C4-2B (cell line): ENCODE measurements around the gene SNX13.

Source experiments
- ZFX ChIP-seq: fragments of 450-650 bp; IDR thresholded peaks from 2 replicates; pipeline ENCODE4 v1.6.1; 2017
- TF ChIP-seq, protein P1 (sequence below): fragments of 450-650 bp; conservative IDR thresholded peaks from 2 replicates; pipeline ENCODE4 v1.5.1; 2017; ENCODE audit warnings: mild to moderate bottlenecking

- TF ChIP-seq, protein P1, sequence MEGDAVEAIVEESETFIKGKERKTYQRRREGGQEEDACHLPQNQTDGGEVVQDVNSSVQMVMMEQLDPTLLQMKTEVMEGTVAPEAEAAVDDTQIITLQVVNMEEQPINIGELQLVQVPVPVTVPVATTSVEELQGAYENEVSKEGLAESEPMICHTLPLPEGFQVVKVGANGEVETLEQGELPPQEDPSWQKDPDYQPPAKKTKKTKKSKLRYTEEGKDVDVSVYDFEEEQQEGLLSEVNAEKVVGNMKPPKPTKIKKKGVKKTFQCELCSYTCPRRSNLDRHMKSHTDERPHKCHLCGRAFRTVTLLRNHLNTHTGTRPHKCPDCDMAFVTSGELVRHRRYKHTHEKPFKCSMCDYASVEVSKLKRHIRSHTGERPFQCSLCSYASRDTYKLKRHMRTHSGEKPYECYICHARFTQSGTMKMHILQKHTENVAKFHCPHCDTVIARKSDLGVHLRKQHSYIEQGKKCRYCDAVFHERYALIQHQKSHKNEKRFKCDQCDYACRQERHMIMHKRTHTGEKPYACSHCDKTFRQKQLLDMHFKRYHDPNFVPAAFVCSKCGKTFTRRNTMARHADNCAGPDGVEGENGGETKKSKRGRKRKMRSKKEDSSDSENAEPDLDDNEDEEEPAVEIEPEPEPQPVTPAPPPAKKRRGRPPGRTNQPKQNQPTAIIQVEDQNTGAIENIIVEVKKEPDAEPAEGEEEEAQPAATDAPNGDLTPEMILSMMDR = no peak
- no peak for TF ChIP-seq ZFX
Observed at GRCh38 chr7:17898111-17898510, 42.2 kb downstream of the SNX13 start.
